Stimulated activated CD8-positive, alpha-beta memory T cell treated with anti-CD3 and anti-CD28 coated beads, Interleukin-4, amount 100 ng/mL, for 1 hour (primary cell): Measurements from ENCODE around the gene FNBP1L.
"Not testable (repeated sequence)": the region's sequence is repeated elsewhere in the genome, so short reads cannot be mapped to it uniquely, and the experiment has no call there.

Experiments
- DNase-seq, 2 donors: peaks; one replicate each; pipeline ENCODE4 v3.0.0-alpha.2; 2020; ENCODE audit warnings: low read depth in 2 of 2, low spot score in 1 of 2

FNBP1L gene

DNA sequence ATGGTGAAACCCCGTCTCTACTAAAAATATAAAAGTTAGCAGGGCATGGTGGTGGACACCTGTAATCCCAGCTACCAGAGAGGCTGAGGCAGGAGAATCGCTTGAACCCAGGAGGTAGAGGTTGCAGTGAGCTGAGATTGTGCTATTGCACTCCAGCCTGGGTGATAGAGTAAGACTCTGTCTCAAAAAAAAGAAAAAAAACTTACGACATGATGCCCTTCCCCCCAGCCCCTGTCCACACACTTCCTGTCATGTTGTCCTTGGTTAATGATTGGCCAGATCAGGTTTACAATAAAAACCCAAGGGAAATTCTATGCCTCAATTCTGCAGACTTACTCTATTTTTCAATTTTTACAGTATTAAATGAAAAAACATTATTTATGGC is 143.4 kb downstream of the FNBP1L start:
- DNase-seq: not testable (repeated sequence)

DNA sequence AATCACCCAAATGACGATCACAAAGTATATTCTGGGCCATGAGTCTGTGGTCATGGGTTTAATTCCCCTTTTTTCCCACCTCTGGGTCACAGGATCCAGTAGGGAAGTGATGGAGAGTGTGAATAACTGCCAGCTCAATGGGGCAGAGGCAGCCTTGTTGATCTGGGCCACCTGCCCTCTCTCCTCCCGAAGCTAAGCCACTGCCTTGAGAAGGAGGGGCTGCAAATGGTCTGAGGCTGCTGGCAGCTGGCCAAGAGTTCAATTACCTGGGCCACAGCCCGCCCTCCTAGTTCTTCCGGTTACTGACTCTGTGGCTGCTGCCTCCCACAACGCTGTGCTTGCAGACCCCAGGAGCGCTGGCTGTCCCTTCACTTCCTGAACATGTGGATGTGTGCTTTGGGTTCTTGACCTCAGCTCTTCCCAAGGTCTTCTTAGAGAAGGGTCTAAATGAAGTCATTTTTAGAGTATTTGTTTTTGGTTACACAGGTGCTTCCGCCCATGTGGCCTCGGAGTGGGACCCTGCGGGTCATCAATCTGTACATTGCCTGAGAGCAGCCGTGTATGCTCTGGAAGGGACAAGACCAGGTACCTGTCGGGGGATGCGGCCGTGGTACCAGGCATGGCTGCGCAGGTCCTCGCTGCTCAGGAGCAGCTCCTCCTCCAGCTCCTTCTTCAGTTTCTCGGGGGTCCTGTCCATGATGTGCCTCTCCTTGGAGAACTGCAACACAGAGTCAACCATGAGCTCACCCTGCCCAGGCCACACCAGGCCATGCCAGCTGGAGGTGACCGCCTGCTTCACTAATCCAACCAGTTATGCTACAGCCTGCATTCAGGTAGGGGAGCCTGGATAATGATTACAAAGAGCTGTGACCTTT is 144.0 kb downstream of the FNBP1L start:
- DNase-seq: no peak

DNA sequence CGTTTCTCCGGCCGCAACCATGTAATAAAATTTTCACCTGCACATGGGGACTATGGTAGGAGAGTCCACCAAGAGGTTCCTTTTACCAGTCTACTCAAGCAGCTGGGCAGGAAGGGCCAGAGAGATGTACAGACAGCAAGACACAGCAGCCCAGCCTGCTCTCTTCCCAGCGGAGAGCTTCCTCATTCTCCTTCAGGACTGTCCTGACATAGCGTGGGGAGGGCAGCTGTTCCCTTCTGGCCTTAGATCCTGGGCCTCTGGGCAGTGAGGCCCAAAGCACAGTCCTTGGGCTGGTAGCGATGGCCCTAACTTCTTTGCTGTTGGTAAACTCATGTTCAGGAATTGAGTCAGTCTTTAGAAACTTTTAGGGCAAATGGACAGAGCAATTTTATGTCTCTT is 144.6 kb downstream of the FNBP1L start:
- no peak for DNase-seq

DNA sequence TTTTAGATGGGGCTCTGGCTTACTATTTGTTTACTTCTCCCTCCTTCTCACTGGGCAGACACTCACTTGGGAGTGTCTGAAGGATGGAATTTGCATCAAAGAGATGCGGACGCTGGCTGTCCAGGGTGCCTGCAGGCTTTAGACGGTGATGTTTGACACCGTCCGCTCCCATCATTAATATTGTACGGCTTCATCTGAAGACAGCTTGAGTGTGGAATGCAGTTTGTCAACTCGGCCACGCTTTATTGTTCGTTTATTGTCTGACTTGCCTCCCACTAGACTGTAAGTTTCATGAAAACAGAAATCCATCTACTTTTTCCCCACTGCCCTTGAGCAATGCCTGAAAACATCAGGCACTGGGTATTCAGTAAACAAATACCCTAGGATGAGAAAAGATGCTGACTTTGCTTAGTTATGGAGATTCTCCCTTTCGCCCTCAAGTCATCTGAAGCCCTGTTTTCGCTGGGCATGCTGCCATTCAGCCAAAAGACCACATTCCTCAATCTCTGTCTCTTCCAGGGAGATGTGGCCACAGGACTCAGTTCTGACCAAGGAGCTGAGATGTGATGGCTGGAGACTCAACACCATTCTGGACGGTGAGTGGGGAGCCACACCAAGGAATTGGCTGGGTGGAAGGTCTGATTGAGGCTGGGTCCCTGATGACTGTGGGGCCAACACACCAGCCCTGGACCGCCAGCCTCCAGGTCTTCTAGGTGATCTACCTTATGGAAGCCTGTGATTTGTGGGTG is 146.1 kb downstream of the FNBP1L start:
- DNase-seq: no peak

DNA sequence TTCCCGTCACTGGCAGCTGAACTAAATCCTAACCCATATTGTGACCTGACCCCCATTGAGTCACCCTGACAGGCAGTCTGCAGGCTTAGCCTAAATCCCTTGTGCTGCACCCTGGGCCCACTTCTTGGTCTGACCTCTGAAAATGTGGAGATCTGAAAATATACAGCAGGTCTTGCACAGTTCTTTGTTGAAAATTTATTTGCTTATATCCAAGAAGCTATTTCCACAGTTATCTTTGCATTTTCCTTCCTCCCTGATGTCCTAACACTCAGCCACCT is 146.6 kb downstream of the FNBP1L start:
- DNase-seq: no peak

DNA sequence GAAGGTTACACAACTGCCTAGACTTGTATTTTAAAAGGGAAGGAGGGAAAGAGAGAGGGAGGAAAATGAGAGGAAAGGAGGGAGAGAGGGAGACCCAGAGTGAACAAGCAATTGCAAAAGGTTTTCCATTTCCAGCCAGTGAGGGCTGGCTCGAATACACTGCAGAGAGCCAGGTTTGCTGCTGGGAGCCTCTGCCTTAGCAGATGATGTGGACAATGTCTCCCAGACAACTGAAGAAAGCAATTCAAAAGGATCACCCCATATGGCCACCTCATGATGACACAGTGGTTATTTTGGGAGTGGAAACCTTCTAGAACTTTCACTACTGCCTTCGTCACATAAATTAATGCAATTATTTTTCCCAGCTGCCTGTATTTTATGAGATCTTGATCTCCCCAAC is 147.3 kb downstream of the FNBP1L start:
- DNase-seq: no peak

DNA sequence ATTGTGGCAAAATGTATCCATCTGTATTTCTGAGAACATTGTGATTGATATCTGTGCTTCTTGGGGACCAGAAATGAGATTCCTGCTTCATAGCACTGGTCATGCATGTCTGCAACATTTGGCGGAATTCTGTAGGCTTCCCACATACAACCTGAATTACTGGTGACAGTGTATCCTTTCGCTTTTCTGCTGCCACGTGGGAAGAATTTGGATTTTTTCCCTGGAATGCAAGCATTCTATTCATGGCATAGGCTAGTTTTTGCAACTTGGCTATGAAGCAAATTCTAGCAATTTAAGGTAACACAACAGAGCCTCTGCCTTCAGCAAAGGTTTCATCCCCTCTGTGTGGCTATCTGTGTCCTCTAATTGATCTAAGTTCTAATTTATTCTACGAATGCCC is 147.8 kb downstream of the FNBP1L start:
- no peak for DNase-seq

DNA sequence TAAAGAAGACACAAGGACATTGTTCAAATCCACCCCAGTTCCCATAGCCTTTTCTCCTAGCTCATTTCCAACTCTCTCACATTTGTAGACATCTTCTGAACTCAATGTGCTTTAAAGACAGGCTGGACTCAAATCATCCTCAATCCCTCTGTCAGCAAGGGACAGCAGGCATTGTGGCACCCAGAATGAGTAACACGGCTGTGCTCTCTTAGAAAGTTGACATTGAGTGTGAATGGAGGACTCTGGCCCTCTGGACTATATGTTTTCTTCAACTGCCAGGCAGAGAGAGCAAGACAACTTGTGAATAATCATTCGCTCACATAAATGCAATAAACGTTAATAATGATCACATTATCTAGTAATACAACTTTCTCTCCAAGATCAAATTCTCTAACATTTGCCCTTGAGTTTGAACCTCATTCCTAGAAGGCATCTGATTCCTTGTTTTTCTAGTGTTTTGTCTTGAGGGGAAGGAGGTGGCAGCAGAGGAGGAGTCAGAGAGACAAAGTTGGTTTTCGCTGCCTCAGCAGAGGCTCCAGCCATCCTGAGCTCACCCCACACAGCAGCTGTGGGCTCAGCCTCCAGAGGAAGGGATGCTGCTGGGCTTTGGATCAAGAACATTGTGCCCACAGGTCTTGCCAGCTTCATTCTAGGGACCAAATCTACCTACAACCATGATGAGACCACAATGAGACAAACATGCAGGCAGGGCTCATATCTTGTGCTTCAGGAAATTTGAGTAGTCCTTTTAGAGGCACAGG is 148.6 kb downstream of the FNBP1L start:
- DNase-seq: no peak

DNA sequence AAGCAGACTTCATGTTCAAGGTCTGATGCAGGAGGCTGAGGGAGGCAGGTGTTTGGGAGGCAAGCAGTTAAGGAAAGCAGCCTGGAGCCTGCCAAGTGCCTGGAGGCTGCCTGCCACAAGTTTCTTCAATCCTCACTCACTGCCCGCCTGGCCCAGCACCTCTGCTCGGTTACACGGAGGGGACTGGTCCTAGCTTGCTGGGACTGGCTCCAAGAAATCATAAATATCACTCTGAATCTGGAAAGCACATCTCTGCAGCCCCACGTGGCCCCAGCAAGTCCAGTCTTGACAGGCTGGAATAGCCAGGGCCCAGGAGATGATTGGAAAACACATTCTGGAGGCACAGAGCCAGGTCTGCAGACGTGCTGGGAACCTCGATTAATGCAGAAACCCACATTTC is 149.8 kb downstream of the FNBP1L start:
- no peak for DNase-seq

DNA sequence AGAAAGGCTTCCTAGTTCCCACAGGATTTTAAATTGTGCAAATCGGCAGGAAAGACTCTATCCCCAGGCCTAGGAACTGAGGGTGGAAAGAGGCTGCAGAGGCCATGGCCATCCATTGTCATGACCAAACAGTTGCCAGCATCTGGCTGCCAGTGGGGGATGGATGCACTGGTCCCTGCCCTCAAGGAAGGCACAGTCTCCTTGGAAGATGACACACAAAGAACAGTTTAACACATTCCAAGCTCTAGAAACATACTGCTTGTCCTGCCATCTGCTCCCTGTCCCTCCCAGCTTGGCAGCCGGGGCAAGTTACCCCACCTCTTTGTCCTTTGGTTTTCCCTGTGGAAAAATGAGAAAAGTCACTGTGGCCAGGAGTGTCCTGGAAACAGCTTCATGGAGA is 150.5 kb downstream of the FNBP1L start:
- no peak for DNase-seq

DNA sequence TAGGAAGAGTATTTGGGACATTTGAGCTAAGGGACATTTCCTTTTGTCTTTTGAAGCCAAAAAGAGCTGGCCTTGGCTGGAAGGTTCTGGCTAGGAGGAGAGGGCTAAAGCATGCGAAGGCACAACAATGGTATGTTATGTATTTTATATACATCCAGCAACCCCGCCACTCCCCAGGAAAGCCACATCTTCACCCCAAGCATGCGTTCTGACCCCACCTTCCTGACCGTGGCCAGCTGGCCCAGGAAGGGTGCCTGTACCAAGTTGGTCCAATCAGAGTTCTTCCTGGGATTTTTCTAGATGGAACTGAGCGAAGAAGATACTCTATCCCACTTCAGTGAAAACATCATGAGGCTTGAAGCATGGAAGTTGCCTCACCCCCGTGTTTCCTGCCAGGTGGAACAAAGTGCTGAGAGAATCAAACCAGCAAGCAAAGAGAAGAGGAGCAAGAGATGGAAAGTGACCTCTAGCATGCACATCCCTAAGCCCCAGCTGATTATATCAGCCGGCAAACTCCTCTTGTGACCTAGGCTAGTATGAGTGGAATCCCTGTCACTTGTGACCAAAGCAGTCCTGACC is 151.0 kb downstream of the FNBP1L start:
- DNase-seq: no peak

DNA sequence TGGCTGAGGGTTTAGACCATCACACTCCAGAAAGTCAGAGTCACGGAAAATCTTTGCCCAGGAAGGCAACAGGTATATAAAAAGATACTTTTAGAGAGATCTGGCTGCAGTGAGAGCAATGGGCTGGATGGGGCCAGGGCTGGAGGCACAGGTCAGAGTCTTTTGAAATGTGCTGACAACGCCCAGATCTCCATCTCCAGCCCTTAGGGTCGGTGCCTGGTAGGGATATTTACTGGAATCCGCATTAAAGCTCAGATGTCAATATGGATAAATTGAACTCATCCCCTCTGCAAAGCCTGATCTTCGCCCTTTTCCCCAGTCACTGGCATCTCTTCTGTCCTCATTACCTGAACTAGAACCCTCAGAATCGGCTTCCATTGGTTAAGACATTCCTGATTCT is 151.6 kb downstream of the FNBP1L start:
- no peak for DNase-seq

DNA sequence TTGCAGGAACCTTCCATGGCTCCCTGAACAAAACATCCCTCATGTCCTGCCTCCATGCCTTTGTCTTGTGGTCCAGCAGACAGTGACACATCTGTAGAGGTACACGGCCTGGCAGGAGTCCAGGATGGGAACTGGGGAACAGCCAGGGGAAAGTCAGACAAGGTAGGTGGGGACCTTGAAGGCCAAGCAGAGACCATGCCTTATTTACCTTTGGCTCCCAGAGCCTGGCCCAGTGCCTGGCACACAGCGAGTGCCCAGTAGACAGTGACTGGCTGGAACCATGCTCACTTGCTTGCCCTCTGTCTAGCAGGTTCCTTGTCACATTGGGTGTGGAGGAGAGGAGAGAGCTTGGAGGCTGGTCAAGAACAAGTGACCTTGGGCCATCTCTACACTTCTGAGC is 152.7 kb downstream of the FNBP1L start:
- DNase-seq: no peak

DNA sequence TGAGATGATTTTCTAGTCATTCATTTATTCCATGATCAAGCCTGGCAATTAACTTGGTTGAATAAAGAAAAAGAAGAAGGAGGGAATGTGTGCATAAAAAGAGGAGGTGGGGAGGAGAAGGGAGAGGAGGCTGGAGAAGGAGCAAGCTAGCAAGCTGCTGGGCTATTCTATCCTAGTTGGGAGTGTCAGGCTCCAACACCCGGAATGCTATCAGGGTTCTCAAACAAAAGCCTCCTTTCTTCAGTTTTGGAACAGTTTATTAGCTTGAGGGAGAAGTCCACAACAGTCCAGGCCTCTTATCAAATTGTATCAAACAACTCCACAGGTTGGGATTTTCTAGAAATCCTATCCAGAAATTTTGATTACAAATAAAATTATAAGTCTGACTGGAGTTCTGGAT is 153.8 kb downstream of the FNBP1L start:
- DNase-seq: no peak

DNA sequence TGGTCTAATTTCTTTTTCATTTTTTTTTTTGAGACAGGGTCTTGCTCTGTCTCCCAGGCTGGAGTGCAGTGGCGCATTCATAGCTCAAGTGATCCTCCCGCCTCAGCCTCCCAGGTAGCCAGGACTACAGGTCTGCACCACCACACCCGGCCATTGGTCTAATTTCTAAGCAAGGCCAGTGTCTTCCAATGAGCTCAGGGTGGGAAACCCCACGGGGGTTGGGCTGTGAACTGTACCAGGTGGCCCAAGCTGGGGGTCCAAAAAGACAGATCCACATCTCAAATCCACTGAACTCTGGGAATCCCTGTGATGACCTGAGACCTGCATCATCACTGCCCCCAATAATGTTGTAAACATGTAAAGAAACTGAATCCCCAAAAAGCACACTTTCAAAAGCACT is 154.2 kb downstream of the FNBP1L start:
- no peak for DNase-seq

DNA sequence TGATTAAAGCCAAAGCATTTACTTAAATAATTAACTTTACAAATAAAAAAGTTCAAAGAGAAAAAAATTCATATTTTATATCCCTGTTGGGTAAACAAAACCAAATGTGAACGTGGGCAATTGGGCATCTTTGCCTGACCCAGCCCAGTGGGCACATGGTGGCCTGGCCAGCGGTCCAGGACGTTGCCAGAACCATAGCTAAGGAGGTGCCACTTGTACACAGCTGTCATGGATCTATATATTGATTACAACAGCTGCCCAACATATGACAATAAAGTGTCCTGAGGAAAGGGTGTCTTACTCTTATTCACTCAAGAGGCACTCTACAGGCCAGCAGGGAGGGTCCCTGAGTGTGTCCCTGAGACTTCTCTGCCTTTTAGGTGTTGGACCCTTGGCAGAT is 155.2 kb downstream of the FNBP1L start:
- DNase-seq: no peak

DNA sequence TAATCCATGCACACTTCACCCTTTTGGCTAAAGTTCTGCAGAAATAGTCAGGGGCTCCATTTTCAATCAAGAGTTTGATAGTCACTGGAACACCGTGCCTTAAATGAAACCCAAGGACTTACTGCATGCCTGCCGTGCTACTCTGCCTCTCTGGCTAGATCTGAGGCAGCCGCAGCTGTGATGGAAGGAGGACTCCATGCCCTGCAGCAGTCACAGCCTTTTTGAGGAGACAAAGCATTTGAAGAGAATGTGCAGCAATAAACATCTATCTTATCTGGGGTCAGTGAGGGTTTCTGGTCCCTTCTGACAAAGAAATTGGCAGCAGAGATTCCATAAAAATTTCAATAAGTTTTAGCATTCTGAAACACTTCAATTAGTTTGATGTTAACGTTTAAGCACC is 155.7 kb downstream of the FNBP1L start:
- DNase-seq: no peak
